Measurements from ENCODE around the gene CCDC85C. TPM values are rescaled to one million over a fixed set of nuclear protein-coding genes. Genes with fewer than 3 reads are reported as not detected.

Gene CCDC85C
- total RNA-seq, 1 donor: 2.9 TPM

DNA sequence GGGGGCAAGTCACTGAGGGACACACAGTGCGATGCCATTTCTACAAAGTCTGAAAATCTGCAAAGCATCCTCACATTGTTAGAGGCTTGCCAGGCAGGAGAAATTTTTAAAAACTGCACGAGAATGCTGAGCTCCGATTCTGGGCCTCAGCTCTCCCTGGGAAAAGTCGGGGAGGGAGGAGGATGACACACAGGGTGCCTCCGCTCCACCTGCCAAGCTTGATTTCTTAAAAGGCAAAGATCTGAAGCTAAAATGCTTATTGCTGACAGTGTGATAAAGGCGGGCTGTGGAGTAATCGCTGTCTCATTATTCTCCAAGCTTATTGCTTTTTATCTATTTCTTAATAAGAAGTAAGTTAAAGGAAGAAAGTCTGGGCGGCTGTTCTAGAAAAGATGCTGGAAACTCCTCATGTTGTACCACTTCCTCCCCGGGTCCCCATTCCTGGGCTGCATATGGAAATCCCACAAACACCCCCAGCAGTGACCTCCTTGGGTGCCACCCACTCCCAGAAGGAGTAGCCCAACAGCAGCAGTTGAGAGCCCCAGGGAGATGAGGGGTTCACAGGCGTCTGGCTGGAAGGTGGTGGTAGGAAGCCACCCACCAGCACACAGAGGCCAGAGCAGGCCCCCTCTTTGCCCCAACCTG, 55.0 kb downstream of the CCDC85C start:
- TF ChIP-seq, protein P1, sequence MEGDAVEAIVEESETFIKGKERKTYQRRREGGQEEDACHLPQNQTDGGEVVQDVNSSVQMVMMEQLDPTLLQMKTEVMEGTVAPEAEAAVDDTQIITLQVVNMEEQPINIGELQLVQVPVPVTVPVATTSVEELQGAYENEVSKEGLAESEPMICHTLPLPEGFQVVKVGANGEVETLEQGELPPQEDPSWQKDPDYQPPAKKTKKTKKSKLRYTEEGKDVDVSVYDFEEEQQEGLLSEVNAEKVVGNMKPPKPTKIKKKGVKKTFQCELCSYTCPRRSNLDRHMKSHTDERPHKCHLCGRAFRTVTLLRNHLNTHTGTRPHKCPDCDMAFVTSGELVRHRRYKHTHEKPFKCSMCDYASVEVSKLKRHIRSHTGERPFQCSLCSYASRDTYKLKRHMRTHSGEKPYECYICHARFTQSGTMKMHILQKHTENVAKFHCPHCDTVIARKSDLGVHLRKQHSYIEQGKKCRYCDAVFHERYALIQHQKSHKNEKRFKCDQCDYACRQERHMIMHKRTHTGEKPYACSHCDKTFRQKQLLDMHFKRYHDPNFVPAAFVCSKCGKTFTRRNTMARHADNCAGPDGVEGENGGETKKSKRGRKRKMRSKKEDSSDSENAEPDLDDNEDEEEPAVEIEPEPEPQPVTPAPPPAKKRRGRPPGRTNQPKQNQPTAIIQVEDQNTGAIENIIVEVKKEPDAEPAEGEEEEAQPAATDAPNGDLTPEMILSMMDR (IDR thresholded peaks at IDR 0.05; ENCODE audit: insufficient read depth, low read length): no peak
- DNase-seq (ENCODE audit: low read depth): no peak
- no peak overlapping the region for H3K4me3 ChIP-seq (ENCODE audit: low read depth, low read length)

DNA sequence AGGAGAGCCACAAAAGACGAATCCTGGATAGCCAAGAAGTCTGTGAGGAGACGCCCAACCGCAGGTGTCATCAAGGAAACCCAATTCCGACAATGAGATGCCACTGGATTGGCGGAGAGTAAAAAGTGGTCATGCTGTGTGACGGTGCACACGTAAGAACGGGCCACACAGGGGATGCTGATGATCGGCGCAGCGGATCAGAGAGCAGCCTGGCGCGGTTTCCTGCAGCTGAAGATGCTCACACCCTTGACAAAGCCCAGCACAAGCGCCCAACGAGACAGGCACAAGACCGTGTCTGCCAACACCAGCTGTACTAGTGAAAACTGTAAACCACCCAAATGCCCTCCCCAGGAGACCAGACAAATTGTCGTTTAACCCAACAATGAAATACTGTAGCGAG, 55.8 kb downstream of the CCDC85C start:
- H3K4me3 ChIP-seq (ENCODE audit: low read depth, low read length): no peak overlapping the region
- TF ChIP-seq, protein P1 (IDR thresholded peaks at IDR 0.05; ENCODE audit: insufficient read depth, low read length): no peak
- no peak for DNase-seq (ENCODE audit: low read depth)

DNA sequence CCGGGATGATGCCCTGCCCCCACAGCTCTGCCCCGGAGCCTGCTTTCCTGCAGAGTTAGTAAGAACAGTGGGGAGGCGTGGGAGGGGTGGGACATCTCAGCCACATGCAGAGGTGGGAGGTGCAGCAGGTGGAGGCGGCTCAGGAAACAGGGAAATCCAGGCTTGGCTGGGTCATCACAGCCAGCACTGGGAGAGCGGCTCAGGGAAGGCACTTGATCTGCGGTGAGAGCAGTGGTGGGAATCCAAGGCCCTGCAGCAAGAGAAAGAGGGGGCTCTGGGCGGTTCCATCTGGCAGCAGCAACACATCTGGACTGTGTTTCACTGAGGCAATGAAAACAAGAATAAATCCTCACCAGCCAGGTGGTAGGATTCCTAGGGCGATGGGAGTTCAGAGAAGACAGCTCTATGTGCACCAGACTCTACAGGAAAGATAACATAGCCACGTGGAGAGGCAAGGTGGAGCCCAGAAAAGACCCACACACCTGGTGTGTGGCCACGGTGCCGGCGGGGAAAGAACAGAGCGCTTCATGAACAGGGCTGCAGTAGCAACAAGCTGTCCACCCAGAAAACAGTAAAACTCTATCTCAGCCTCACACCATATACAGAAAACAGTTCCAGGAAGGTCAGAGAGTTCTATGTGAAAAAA, 57.6 kb downstream of the CCDC85C start:
- H3K4me3 ChIP-seq (ENCODE audit: low read depth, low read length): no peak overlapping the region
- TF ChIP-seq, protein P1 (IDR thresholded peaks at IDR 0.05; ENCODE audit: insufficient read depth, low read length): no peak
- no peak for DNase-seq (ENCODE audit: low read depth)

DNA sequence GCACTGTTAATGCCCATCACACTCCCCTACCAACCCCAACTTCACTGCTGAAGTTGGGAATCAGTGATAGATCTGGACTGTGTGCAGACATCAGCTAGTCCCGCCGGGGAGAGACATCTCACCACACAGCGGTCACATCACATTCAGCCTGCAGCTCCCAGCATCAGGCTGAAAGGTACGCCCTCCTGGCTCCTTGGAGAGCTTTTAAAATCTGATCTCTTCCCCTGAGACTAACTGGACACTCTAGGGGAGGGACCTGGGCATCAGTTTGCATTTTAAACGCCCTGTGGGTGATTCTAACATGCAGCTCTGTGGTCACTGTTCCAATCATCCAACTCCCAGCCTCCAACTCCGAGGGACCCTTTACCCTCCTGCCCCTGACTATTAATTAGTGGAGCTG, 58.4 kb downstream of the CCDC85C start:
- DNase-seq (ENCODE audit: low read depth): no peak
- TF ChIP-seq, protein P1 (IDR thresholded peaks at IDR 0.05; ENCODE audit: insufficient read depth, low read length): no peak
- H3K4me3 ChIP-seq (ENCODE audit: low read depth, low read length): no peak overlapping the region

DNA sequence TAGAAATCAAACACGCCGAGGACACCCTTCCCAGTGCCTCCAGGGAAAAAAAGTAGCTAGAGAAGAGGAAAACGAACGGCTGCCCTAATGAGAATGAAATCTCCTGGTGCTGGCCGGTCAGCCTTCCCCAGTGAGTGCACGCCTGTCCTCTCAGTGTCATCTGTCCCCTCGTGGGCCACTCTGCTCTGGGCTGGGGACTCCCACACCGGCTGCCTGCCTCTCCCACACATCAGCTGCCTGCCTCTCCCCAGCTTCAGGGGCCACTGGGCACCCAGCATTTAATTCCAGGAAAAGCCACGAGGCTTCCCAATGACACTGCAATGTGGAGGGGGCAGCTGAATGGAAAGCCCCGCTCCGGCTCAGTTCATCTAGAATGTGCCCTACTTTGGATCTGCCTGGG, 59.0 kb downstream of the CCDC85C start:
- DNase-seq (ENCODE audit: low read depth): no peak
- TF ChIP-seq, protein P1 (IDR thresholded peaks at IDR 0.05; ENCODE audit: insufficient read depth, low read length): no peak
- no peak overlapping the region for H3K4me3 ChIP-seq (ENCODE audit: low read depth, low read length)

DNA sequence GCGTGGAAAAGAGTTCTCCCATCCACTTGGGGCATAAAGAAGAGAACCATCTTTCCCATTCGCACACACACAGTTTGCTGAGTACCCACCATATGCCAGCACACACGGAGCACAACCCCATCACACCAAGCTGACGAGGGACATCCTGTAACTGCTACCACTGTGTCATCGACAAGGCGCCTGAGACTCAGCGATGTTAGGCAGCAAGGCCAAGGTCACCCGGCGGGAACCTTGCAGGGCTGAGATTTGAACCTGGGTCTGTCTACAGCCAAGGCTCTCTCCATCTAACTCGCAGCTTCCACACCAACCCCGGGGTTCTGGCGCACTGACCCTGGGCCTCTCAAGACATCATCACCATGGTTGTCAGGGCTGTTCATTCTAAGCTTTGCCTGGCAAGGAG, 60.0 kb downstream of the CCDC85C start:
- TF ChIP-seq, protein P1 (IDR thresholded peaks at IDR 0.05; ENCODE audit: insufficient read depth, low read length): no peak
- H3K4me3 ChIP-seq (ENCODE audit: low read depth, low read length): no peak overlapping the region
- DNase-seq (ENCODE audit: low read depth): no peak
